Peyer's patch (tissue), 4 donors: ENCODE results near the gene PRR5L. TPM values are rescaled to one million over a fixed set of nuclear protein-coding genes. Genes with fewer than 3 reads are reported as not detected.
A peak's percentile ranks its signal among the peaks of the same experiment; 100 is the strongest.
"Not testable (repeated sequence)": the region's sequence is repeated elsewhere in the genome, so short reads cannot be mapped to it uniquely, and the experiment has no call there.

Experiments used
- DNase-seq, 3 donors: peaks; one replicate each; pipeline ENCODE4 v3.0.0-alpha.2; 2017 to 2019
- H3K27ac ChIP-seq, 4 donors: fragments of 200-600 bp; sonication (generic); one replicate each; pipeline ENCODE4 v1.5.1; 2016 to 2019
- H3K27me3 ChIP-seq, 2 donors: fragments of 200-600 bp; sonication (generic); one replicate each; pipeline ENCODE4 v1.5.1; 2019
- H3K36me3 ChIP-seq, 3 donors: fragments of 200-600 bp; sonication (generic); one replicate each; pipeline ENCODE4 v1.5.1; 2016 to 2019
- H3K4me1 ChIP-seq, 4 donors: fragments of 200-600 bp; sonication (generic); one replicate each; pipeline ENCODE4 v1.5.1; 2016 to 2019
- H3K4me3 ChIP-seq, 4 donors: fragments of 200-600 bp; sonication (generic); 1 replicate in 3 of 4; 2 replicates in 1 of 4; pipeline ENCODE4 v1.5.1; 2016 to 2019; ENCODE audit warnings: mild to moderate bottlenecking in 1 of 4
- H3K9me3 ChIP-seq, 4 donors: fragments of 200-600 bp; sonication (generic); one replicate each; pipeline ENCODE4 v1.5.1; 2016 to 2019; ENCODE audit warnings: mild to moderate bottlenecking in 1 of 4
- POLR2A ChIP-seq, 2 donors: fragments of 450-650 bp; IDR thresholded peaks; one replicate each; pipeline ENCODE4 v1.5.1; 2017; ENCODE audit warnings: antibody characterized with exemption in 2 of 2, mild to moderate bottlenecking in 2 of 2, moderate library complexity in 2 of 2
- total RNA-seq, 4 donors: library from RNA; depleted of rRNA; stranded (reverse); fragments of >200 nt; gene quantifications; one replicate each; pipeline ENCODE4 v1.1.0, GENCODE V29; 2016
- TF ChIP-seq, protein P1 (sequence below), 6 experiments: fragments of 450-650 bp in 4 of 6; fragments of 200-600 bp in 2 of 6; sonication (generic) in 1 of 6; IDR thresholded peaks; one replicate each; pipeline ENCODE4 v1.5.1; 2017 to 2019; ENCODE audit warnings: antibody characterized with exemption in 6 of 6, mild to moderate bottlenecking in 3 of 6, moderate library complexity in 1 of 6

Gene PRR5L
- total RNA-seq, 4 donors from 2014 or later, result 74.3 to 100 (median 89.9) TPM

DNA sequence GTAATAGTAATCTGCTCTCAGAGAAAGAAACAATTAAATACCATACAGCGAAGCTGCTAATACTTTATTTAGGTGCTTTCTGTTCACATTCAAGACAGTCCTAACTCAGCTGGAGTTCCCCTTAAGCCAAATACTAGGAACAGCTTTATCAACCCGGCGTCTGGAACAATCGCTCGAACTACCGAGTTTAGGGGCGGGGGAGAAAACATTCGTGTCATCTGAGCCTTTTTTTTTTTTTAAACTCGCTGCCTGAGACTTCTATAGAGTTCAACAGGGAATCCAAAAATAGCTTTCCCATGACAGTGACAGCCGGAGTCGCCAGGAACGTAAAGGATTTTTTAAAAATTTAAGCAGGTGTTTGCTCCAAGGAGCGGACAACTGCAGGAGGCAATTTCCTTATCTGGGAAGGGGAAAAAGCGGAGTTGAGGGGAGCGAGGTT is 213.1 kb downstream of the PRR5L start:
- H3K27me3 ChIP-seq, result no peaks in the 10 kb centered on the region
- no peak for DNase-seq
- no peaks in the 10 kb centered on the region for H3K9me3 ChIP-seq
- H3K4me3 ChIP-seq, result peak overlapping the region; percentile 84 to 99 (median 86)
- TF ChIP-seq, protein P1, sequence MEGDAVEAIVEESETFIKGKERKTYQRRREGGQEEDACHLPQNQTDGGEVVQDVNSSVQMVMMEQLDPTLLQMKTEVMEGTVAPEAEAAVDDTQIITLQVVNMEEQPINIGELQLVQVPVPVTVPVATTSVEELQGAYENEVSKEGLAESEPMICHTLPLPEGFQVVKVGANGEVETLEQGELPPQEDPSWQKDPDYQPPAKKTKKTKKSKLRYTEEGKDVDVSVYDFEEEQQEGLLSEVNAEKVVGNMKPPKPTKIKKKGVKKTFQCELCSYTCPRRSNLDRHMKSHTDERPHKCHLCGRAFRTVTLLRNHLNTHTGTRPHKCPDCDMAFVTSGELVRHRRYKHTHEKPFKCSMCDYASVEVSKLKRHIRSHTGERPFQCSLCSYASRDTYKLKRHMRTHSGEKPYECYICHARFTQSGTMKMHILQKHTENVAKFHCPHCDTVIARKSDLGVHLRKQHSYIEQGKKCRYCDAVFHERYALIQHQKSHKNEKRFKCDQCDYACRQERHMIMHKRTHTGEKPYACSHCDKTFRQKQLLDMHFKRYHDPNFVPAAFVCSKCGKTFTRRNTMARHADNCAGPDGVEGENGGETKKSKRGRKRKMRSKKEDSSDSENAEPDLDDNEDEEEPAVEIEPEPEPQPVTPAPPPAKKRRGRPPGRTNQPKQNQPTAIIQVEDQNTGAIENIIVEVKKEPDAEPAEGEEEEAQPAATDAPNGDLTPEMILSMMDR (IDR thresholded peaks at IDR 0.05), result no peak
- TF ChIP-seq POLR2A (IDR thresholded peaks at IDR 0.05), result no peak
- H3K36me3 ChIP-seq, result no peaks in the 10 kb centered on the region
- H3K27ac ChIP-seq, result peak overlapping the region; percentile 86 to 97 (median 90)
- peaks cover 0 to 10% (median 2%) of the 10 kb centered on the region in 4 donors for H3K4me1 ChIP-seq

DNA sequence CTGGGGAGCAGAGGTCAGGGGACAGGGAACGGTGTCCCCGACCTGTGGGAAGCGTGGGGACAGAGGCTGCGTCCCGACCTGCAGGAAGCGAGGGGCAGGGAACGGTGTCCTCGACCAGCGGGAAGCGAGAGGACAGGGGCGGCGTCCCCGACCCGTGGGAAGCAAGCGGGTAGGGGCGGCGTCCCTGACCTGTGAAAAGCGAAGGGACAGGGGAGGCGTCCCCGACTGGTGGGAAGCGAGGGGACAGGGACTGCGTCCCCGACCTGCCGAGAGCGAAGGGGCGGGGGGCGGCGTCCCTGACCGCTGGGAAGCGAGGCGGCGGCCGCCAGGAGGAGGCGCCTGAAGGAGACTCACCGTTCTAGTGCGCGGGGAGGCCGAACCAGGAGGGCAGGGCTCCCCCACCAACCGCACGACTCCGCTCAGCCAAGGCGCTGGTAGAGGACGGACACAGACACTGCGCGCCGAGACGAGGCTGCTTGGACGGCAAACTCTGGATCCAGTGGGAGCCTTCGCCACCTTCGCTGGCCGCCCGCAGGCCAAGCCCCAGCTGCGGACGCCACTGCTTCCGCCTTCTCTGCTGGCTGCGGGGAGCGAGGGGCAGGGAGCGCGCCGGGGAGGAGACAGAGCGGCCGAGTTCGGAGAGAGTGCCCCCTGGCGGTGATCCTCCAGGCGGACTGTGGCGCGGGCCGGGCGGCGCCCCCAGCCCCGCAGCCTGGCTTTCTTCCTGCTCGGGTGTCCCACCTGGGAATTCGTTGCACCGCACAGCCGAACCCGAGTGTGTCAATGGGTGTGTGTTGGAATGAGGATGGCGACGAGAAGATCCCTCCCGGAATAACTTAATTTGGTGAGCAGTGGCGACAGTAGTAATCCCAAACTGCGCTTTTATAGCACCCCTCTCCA is 213.9 kb downstream of the PRR5L start, which contains the start of gene TRAF6:
Gene TRAF6 (minus strand): TSS at position 579 of the 900 bp plus-strand sequence. CDS start 8,757 bp downstream, outside the sequence.
- peak; percentile 87 to 95 for TF ChIP-seq POLR2A (IDR thresholded peaks at IDR 0.05)
- TF ChIP-seq, protein P1 (IDR thresholded peaks at IDR 0.05), result peak; percentile 78 to 93 (median 92)
- peak within 1 kb of the TSS; percentile 86 to 97 (median 90) for H3K27ac ChIP-seq
- H3K36me3 ChIP-seq, result no peaks in the 10 kb centered on the region
- peaks cover 0 to 10% (median 2%) of the 10 kb centered on the region in 4 donors for H3K4me1 ChIP-seq
- H3K27me3 ChIP-seq, result no peaks in the 10 kb centered on the region
- H3K4me3 ChIP-seq, result peak within 1 kb of the TSS; percentile 84 to 99 (median 86)
- no peaks in the 10 kb centered on the region for H3K9me3 ChIP-seq
- peak; percentile 89 to 96 (median 95) for DNase-seq

DNA sequence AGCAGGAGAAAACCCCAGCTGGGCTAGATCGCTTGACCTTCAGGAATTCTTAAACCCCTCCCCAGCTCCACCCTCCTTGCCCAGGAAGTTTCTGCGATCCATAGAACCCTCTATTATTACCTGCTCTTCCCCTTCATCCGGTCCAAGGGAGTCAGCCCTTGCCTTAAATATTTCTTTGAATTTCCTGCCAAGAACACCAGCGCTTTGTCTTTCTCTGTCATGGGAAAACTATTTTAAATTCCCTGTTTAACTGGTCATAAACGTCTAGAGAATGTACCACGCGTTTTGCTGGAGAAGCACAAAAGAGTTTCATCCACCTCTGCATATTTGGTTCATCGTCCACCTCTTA is 214.5 kb downstream of the PRR5L start:
- TF ChIP-seq, protein P1 (IDR thresholded peaks at IDR 0.05), result no peak
- TF ChIP-seq POLR2A (IDR thresholded peaks at IDR 0.05), result no peak
- H3K4me1 ChIP-seq, result peaks cover 0 to 10% (median 2%) of the 10 kb centered on the region in 4 donors
- H3K9me3 ChIP-seq, result no peaks in the 10 kb centered on the region
- no peak for DNase-seq
- peak overlapping the region; percentile 84 to 99 (median 86) for H3K4me3 ChIP-seq
- no peaks in the 10 kb centered on the region for H3K36me3 ChIP-seq
- H3K27me3 ChIP-seq, result no peaks in the 10 kb centered on the region
- H3K27ac ChIP-seq, result peak overlapping the region; percentile 86 to 97 (median 90)

DNA sequence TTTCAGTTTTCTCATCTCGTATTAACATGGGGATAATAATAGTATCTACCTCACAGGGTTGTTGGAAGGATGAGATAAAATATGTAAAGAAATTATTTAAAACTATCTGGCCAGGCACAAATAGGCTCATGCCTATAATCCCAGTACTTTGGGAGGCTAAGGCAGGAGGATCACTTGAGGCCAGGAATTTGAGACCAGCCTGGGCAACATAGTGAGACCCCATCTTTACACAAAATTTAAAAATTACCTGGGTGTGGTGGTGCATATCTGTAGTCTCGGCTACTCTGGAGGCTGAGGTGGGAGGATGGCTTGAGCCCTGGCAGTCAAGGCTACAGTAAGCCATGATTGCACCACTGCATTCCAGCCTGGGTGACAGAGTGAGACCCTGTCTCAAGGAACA is 215.0 kb downstream of the PRR5L start:
- not testable (repeated sequence) for H3K9me3 ChIP-seq, H3K27me3 ChIP-seq, DNase-seq, H3K36me3 ChIP-seq, H3K4me1 ChIP-seq
- Histone ChIP-seq H3K27ac (peak overlapping the region in 1 of 4 donors; percentile 88), H3K4me3 (peak overlapping the region in 1 of 4 donors; percentile 84)

DNA sequence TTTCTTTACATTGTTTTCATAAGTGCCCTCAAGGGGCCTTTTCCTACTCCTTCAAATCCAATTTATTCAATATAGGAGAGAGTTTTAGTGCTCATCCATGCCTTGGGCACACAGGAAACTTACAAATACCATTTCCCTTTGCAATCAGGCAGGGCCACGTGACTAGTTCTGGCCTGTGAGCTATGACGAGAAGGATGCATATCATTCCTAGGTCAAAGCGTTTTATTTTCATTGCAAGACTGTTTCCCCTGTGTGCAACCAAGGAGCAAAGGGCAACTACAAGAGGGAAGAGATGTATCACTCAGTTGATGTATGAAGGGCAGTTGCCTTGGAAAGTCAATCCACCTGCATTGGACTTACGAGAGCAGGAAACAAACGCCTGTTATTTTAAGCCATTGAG is 215.9 kb downstream of the PRR5L start:
- peak in 2 of 3 donors; percentile 55 to 72 for DNase-seq
- Histone ChIP-seq H3K9me3 (no peaks in the 10 kb centered on the region), H3K27ac (peak overlapping the region in 1 of 4 donors; percentile 17), H3K4me1 (peaks cover 0 to 5% (median 2%) of the 10 kb centered on the region in 4 donors), H3K27me3 (no peaks in the 10 kb centered on the region), H3K36me3 (no peaks in the 10 kb centered on the region), H3K4me3 (no peak overlapping the region)
- TF ChIP-seq, protein P1 (IDR thresholded peaks at IDR 0.05), result no peak
- TF ChIP-seq POLR2A (IDR thresholded peaks at IDR 0.05), result no peak

DNA sequence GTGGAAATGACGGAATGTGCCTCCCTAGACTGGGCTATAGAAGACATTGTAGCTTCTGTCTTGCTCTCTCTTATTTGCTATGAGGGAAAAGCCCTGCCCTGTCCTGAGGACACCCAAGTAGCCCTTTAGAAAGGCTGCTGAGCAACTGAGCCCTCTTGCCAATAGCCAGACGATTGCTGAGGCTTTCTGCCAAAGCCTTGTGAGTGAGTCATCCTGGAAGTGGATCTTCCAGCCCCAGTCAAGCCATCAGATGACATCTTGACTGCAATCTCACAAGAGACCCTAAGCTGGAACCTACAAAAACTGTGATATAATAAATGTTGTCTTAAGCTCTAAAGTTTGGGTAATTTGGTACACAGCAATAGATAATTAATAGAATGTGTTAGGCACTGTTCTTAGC is 217.9 kb downstream of the PRR5L start:
- TF ChIP-seq, protein P1 (IDR thresholded peaks at IDR 0.05), result no peak
- no peak for TF ChIP-seq POLR2A (IDR thresholded peaks at IDR 0.05)

More for the DNA sequence above, 217.9 kb downstream of the PRR5L start:
- Histone ChIP-seq H3K4me3 (no peak overlapping the region), H3K9me3 (no peaks in the 10 kb centered on the region), H3K27me3 (no peaks in the 10 kb centered on the region), H3K36me3 (no peaks in the 10 kb centered on the region), H3K27ac (no peak overlapping the region), H3K4me1 (peaks cover 0 to 5% (median 2%) of the 10 kb centered on the region in 4 donors)
- DNase-seq, result no peak
